ENCODE data around the gene ZBTB9. TPM values are rescaled to one million over a fixed set of nuclear protein-coding genes. Genes with fewer than 3 reads are reported as not detected.

Gene ZBTB9
- total RNA-seq, 2 donors from 2014 or later = 18.0 to 20.6 TPM

DNA sequence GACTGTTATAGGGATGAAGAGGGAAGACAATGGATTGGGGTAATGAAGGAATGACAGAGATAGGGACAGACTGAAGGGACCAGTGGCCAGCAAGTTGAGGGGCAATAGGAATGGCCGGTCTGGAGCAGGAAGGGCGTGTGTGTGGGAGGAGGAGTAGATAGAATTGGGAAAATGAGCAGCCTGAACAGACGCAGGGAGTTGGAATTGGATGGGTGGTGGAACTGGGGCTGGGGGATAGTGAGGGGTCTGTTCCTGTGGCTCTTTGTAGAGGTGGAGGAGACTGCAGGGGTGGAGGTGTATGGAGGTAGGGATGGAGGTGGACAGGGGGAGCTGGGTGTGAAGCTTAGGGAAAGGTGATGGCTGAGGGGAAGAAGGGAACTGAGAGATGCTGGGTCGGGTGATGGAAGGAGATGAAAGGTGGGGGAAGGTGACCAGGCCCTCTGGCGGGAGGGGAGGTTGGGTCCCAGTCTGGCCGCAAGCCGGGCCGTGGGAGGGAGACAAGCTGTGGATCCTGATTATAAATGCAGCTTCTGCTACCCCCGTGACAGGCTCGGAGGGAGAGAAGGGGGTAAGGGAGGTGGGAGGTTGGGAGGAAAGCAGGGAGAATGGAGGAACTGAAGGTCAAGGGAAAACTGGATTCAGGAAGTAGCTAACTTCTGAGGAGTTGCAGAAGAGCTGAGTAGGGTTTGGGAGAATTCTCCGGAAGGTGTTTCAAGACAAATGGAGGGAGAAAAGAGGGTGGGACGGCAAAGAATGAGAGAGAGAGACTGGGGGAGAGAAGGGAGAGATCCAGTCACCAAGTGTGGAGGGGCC lies 29.3 kb upstream of the ZBTB9 start:
- H3K9ac ChIP-seq (ENCODE audit: extremely low read depth, low read length, poor library complexity, severe bottlenecking) = peak overlapping the region; percentile 53
- no peaks in the 10 kb centered on the region for H3K27me3 ChIP-seq (ENCODE audit: control insufficient read depth, insufficient read depth, low read length, poor library complexity, severe bottlenecking)
- TF ChIP-seq, protein P1, sequence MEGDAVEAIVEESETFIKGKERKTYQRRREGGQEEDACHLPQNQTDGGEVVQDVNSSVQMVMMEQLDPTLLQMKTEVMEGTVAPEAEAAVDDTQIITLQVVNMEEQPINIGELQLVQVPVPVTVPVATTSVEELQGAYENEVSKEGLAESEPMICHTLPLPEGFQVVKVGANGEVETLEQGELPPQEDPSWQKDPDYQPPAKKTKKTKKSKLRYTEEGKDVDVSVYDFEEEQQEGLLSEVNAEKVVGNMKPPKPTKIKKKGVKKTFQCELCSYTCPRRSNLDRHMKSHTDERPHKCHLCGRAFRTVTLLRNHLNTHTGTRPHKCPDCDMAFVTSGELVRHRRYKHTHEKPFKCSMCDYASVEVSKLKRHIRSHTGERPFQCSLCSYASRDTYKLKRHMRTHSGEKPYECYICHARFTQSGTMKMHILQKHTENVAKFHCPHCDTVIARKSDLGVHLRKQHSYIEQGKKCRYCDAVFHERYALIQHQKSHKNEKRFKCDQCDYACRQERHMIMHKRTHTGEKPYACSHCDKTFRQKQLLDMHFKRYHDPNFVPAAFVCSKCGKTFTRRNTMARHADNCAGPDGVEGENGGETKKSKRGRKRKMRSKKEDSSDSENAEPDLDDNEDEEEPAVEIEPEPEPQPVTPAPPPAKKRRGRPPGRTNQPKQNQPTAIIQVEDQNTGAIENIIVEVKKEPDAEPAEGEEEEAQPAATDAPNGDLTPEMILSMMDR (conservative IDR thresholded peaks at IDR 0.05) = no peak
- Mint-ChIP-seq H3K4me1 (peaks cover 55% of the 10 kb centered on the region), H3K36me3 (ENCODE audit: low read depth) (peaks cover 17% of the 10 kb centered on the region), H3K27ac (peak overlapping the region; percentile 84), H3K4me3 (peak overlapping the region; percentile 86), H3K9me3 (no peaks in the 10 kb centered on the region), H3K27me3 (ENCODE audit: insufficient read depth) (no peaks in the 10 kb centered on the region)
- H3K4me3 ChIP-seq (ENCODE audit: low read length) = peak overlapping the region; percentile 84
- 4 to 31% methylated on average over 7 to 12 of the region's 12 CpGs for whole genome bisulfite sequencing, 2 experiments (ENCODE audit: insufficient coverage in 1 of 2, insufficient read length in 1 of 2)
- H3K4me1 ChIP-seq (ENCODE audit: control insufficient read depth, insufficient read depth, low read length) = no peaks in the 10 kb centered on the region
- peak overlapping the region; percentile 72 for H3K27ac ChIP-seq (ENCODE audit: low read depth, low read length)
- H3K9me3 ChIP-seq (ENCODE audit: control insufficient read depth, low read length) = no peaks in the 10 kb centered on the region
- DNase-seq = peak; percentile 59
- no peaks in the 10 kb centered on the region for H3K36me3 ChIP-seq (ENCODE audit: control insufficient read depth, insufficient read depth, low read length)

DNA sequence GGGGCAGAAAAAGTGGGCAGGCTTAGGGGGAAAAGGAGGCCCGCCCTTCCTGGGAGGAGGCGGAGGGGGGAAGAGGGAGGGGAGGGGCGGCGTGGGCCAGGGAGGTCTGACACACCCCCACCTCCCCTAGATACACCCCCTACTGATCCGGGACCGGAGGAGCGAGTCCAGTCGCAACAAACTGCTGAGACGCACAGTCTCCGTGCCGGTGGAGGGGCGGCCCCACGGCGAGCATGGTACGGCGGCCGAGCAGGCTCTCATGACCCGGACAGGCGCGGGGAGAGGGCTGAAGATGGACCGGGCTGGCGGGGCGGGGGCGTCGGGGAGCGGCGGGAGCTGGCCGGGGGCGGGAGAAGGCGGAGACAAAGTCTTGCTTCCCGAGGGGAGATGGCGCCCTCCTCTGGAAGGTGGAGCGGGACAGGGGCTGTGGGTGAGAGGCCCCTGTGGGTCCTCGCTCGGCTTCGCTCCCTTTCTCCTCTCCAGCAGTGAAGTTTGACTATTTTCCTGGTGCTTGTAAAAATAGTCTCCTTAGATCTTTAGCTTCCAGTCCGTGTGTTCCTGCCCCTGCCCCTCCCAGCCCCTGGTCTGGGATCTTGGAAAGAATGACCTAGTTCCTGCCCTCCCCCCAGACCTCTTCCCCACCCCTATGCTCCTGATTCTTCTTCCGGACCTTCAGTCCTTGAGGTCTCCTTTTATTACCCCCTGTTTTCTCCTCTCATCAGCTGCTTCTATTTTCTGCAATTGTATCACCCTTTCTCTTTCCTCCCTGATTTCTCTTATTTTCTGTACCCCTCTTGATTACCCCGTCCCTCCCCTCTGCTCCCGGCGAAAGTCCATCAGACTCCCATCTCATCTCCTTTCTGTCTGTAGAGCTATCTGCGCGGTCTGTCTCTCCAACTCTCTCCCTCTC lies 28.5 kb upstream of the ZBTB9 start:
- Mint-ChIP-seq H3K27me3 (ENCODE audit: insufficient read depth) (no peaks in the 10 kb centered on the region), H3K27ac (peak overlapping the region; percentile 84), H3K36me3 (ENCODE audit: low read depth) (peaks cover 17% of the 10 kb centered on the region), H3K4me1 (peaks cover 63% of the 10 kb centered on the region), H3K4me3 (peak overlapping the region; percentile 86), H3K9me3 (no peaks in the 10 kb centered on the region)
- peak overlapping the region; percentile 72 for H3K27ac ChIP-seq (ENCODE audit: low read depth, low read length)
- peak overlapping the region; percentile 53 for H3K9ac ChIP-seq (ENCODE audit: extremely low read depth, low read length, poor library complexity, severe bottlenecking)
- H3K36me3 ChIP-seq (ENCODE audit: control insufficient read depth, insufficient read depth, low read length) = no peaks in the 10 kb centered on the region
- no peaks in the 10 kb centered on the region for H3K9me3 ChIP-seq (ENCODE audit: control insufficient read depth, low read length)
- DNase-seq = peak; percentile 97
- TF ChIP-seq, protein P1 (conservative IDR thresholded peaks at IDR 0.05) = peak; percentile 87
- H3K27me3 ChIP-seq (ENCODE audit: control insufficient read depth, insufficient read depth, low read length, poor library complexity, severe bottlenecking) = no peaks in the 10 kb centered on the region
- H3K4me3 ChIP-seq (ENCODE audit: low read length) = peak overlapping the region; percentile 84
- H3K4me1 ChIP-seq (ENCODE audit: control insufficient read depth, insufficient read depth, low read length) = no peaks in the 10 kb centered on the region
- 2 to 3% methylated on average over 27 to 39 of the region's 43 CpGs for WGBS, 2 experiments (ENCODE audit: insufficient coverage in 1 of 2, insufficient read length in 1 of 2)

DNA sequence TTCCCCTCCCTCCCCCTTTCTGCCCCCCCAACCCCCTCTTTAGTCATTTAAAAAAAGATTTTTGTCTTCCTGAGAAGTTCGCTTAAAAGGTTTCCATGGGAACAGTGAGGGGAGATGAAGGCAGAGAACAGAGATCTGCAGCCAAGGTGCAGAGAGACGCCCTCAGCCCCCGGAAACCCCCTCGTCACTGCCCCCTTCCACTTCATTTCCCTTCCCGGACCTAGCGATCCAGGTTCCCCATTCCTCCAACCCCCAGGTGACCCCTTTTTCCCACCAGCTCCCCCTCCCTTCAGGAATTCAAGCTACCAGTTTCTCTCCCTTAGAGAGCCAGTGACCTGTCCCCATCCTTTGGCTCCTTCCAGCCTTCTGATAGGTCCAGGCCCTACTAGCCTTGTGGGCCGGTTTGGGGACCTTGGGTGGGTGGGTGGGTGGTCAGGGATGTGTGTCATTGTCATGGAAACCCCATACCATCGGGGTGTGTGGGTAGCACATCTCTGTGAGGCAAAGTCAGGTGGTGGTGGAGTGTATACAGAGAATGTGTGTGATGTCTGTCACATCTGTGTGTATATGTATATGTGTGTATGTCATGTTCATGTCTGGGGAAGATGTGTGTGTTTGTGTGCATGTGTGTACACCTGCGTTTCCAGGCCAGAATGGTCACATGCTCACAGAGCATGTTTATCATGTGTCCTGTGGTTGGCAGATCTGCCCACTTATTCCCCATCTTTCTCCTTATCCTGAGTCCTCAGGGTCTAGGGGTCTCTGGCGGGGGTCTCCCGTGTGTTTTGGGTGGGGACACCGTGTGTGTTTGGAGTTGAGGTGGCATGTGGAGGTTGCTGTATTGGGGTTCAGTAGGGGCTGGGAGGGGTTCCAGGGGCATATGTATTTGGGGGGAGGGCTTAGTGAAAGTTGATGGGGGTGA lies 27.5 kb upstream of the ZBTB9 start:
- no peaks in the 10 kb centered on the region for H3K9me3 ChIP-seq (ENCODE audit: control insufficient read depth, low read length)

More for the DNA sequence above, 27.5 kb upstream of the ZBTB9 start:
- peak overlapping the region; percentile 72 for H3K27ac ChIP-seq (ENCODE audit: low read depth, low read length)
- no peaks in the 10 kb centered on the region for H3K36me3 ChIP-seq (ENCODE audit: control insufficient read depth, insufficient read depth, low read length)
- peak overlapping the region; percentile 86 for H3K4me3 Mint-ChIP-seq
- no peak overlapping the region for H3K9ac ChIP-seq (ENCODE audit: extremely low read depth, low read length, poor library complexity, severe bottlenecking)
- peak overlapping the region; percentile 84 for H3K4me3 ChIP-seq (ENCODE audit: low read length)
- no peak overlapping the region for H3K27ac Mint-ChIP-seq
- peaks cover 59% of the 10 kb centered on the region for H3K4me1 Mint-ChIP-seq
- peaks cover 4% of the 10 kb centered on the region for H3K4me1 ChIP-seq (ENCODE audit: control insufficient read depth, insufficient read depth, low read length)
- H3K9me3 Mint-ChIP-seq = no peaks in the 10 kb centered on the region
- H3K36me3 Mint-ChIP-seq (ENCODE audit: low read depth) = peaks cover 17% of the 10 kb centered on the region
- H3K27me3 ChIP-seq (ENCODE audit: control insufficient read depth, insufficient read depth, low read length, poor library complexity, severe bottlenecking) = no peaks in the 10 kb centered on the region
- peak; percentile 60 for DNase-seq
- 25 to 40% methylated on average over 1 to 12 of the region's 12 CpGs for WGBS, 2 experiments (ENCODE audit: insufficient coverage in 1 of 2, insufficient read length in 1 of 2)
- TF ChIP-seq, protein P1 (conservative IDR thresholded peaks at IDR 0.05) = no peak
- no peaks in the 10 kb centered on the region for H3K27me3 Mint-ChIP-seq (ENCODE audit: insufficient read depth)

All from endodermal cell (in vitro differentiated cells).